Measurements from ENCODE around the gene LILRA6. TPM values are rescaled to one million over a fixed set of nuclear protein-coding genes. Genes with fewer than 3 reads are reported as not detected.
A peak's percentile ranks its signal among the peaks of the same experiment; 100 is the strongest.
"Not testable (repeated sequence)": the region's sequence is repeated elsewhere in the genome, so short reads cannot be mapped to it uniquely, and the experiment has no call there.

The LILRA6 gene
- total and polyA plus RNA-seq, 5 donors from 2014 or later = 0.11 to 0.13 TPM; not detected in 3

GRCh38 chr19:54252845-54253244 lies 10.3 kb upstream of the LILRA6 start:
- Mint-ChIP-seq H3K4me3 (no peak overlapping the region), H3K27me3 (no peaks in the 10 kb centered on the region), H3K4me1 (peaks cover 0 to 7% (median 1%) of the 10 kb centered on the region in 4 donors), H3K9me3 (no peaks in the 10 kb centered on the region), H3K36me3 (no peaks in the 10 kb centered on the region), H3K27ac (no peak overlapping the region)
- ATAC-seq (ENCODE audit: low read depth in 2 of 2) (no peak), DNase-seq (no peak)
- H3K9me3 ChIP-seq (ENCODE audit: control insufficient read depth in 2 of 2, low read length in 2 of 2) = no peaks in the 10 kb centered on the region
- H3K36me3 ChIP-seq (ENCODE audit: control insufficient read depth, insufficient read depth, low read length) = no peaks in the 10 kb centered on the region
- no peak overlapping the region for H3K4me3 ChIP-seq (ENCODE audit: low read depth, low read length)
- no peaks in the 10 kb centered on the region for H3K27me3 ChIP-seq (ENCODE audit: control insufficient read depth, insufficient read depth, low read length)
- no peak overlapping the region for H3K27ac ChIP-seq (ENCODE audit: insufficient read depth, low read length, poor library complexity, severe bottlenecking)
- H3K4me1 ChIP-seq (ENCODE audit: control insufficient read depth, insufficient read depth, low read length, poor library complexity, severe bottlenecking) = peaks cover 4% of the 10 kb centered on the region

- DNase-seq (no peak), ATAC-seq (ENCODE audit: low read depth in 2 of 2) (no peak)
- no peak overlapping the region for H3K27ac Mint-ChIP-seq
- H3K4me1 Mint-ChIP-seq = peaks cover 0 to 11% (median 2%) of the 10 kb centered on the region in 4 donors
- Histone ChIP-seq H3K36me3 (ENCODE audit: control insufficient read depth, insufficient read depth, low read length) (no peaks in the 10 kb centered on the region), H3K4me3 (ENCODE audit: low read depth, low read length) (no peak overlapping the region), H3K9me3 (ENCODE audit: control insufficient read depth in 2 of 2, low read length in 2 of 2) (no peaks in the 10 kb centered on the region), H3K4me1 (ENCODE audit: control insufficient read depth, insufficient read depth, low read length, poor library complexity, severe bottlenecking) (peaks cover 7% of the 10 kb centered on the region), H3K27ac (ENCODE audit: insufficient read depth, low read length, poor library complexity, severe bottlenecking) (no peak overlapping the region), H3K27me3 (ENCODE audit: control insufficient read depth, insufficient read depth, low read length) (no peaks in the 10 kb centered on the region)
- no peaks in the 10 kb centered on the region for H3K27me3 Mint-ChIP-seq
- H3K36me3 Mint-ChIP-seq = no peaks in the 10 kb centered on the region
- H3K4me3 Mint-ChIP-seq = no peak overlapping the region
- H3K9me3 Mint-ChIP-seq = no peaks in the 10 kb centered on the region
These were observed 9.7 kb upstream of the LILRA6 start for GRCh38 chr19:54252243-54252642.

- ATAC-seq (ENCODE audit: low read depth in 2 of 2) = peak; percentile 22 to 60
- H3K27me3 Mint-ChIP-seq = no peaks in the 10 kb centered on the region
- DNase-seq = peak in 1 of 3 donors; percentile 20
- H3K4me3 Mint-ChIP-seq = peak overlapping the region in 2 of 4 donors; percentile 16 to 56
- no peaks in the 10 kb centered on the region for H3K36me3 Mint-ChIP-seq
- H3K9me3 Mint-ChIP-seq = no peaks in the 10 kb centered on the region
- Histone ChIP-seq H3K4me3 (ENCODE audit: low read depth, low read length) (no peak overlapping the region), H3K27me3 (ENCODE audit: control insufficient read depth, insufficient read depth, low read length) (no peaks in the 10 kb centered on the region), H3K36me3 (ENCODE audit: control insufficient read depth, insufficient read depth, low read length) (no peaks in the 10 kb centered on the region), H3K4me1 (ENCODE audit: control insufficient read depth, insufficient read depth, low read length, poor library complexity, severe bottlenecking) (peaks cover 7% of the 10 kb centered on the region), H3K27ac (ENCODE audit: insufficient read depth, low read length, poor library complexity, severe bottlenecking) (no peak overlapping the region), H3K9me3 (ENCODE audit: control insufficient read depth in 2 of 2, low read length in 2 of 2) (no peaks in the 10 kb centered on the region)
- peaks cover 0 to 13% (median 2%) of the 10 kb centered on the region in 4 donors for H3K4me1 Mint-ChIP-seq
- H3K27ac Mint-ChIP-seq = peak overlapping the region in 2 of 3 donors; percentile 50 to 80
These were observed 5.5 kb upstream of the LILRA6 start for GRCh38 chr19:54248016-54248601.

GRCh38 chr19:54247106-54247930 lies 4.7 kb upstream of the LILRA6 start:
- H3K9me3 Mint-ChIP-seq = no peaks in the 10 kb centered on the region
- H3K4me1 Mint-ChIP-seq = peaks cover 0 to 13% (median 2%) of the 10 kb centered on the region in 4 donors
- Histone ChIP-seq H3K4me1 (ENCODE audit: control insufficient read depth, insufficient read depth, low read length, poor library complexity, severe bottlenecking) (peaks cover 7% of the 10 kb centered on the region), H3K27me3 (ENCODE audit: control insufficient read depth, insufficient read depth, low read length) (no peaks in the 10 kb centered on the region), H3K9me3 (ENCODE audit: control insufficient read depth in 2 of 2, low read length in 2 of 2) (no peaks in the 10 kb centered on the region), H3K4me3 (ENCODE audit: low read depth, low read length) (no peak overlapping the region), H3K27ac (ENCODE audit: insufficient read depth, low read length, poor library complexity, severe bottlenecking) (no peak overlapping the region), H3K36me3 (ENCODE audit: control insufficient read depth, insufficient read depth, low read length) (no peaks in the 10 kb centered on the region)
- peak overlapping the region in 2 of 3 donors; percentile 50 to 80 for H3K27ac Mint-ChIP-seq
- H3K4me3 Mint-ChIP-seq = peak overlapping the region in 2 of 4 donors; percentile 16 to 56
- H3K27me3 Mint-ChIP-seq = no peaks in the 10 kb centered on the region
- no peaks in the 10 kb centered on the region for H3K36me3 Mint-ChIP-seq
- DNase-seq = no peak
- no peak for ATAC-seq (ENCODE audit: low read depth in 2 of 2)

- Mint-ChIP-seq H3K4me1 (peaks cover 0 to 13% (median 2%) of the 10 kb centered on the region in 4 donors), H3K4me3 (no peak overlapping the region), H3K36me3 (no peaks in the 10 kb centered on the region), H3K27ac (no peak overlapping the region), H3K9me3 (no peaks in the 10 kb centered on the region), H3K27me3 (no peaks in the 10 kb centered on the region)
- no peak for ATAC-seq (ENCODE audit: low read depth in 2 of 2)
- H3K27me3 ChIP-seq (ENCODE audit: control insufficient read depth, insufficient read depth, low read length) = no peaks in the 10 kb centered on the region
- H3K4me3 ChIP-seq (ENCODE audit: low read depth, low read length) = no peak overlapping the region
- H3K9me3 ChIP-seq (ENCODE audit: control insufficient read depth in 2 of 2, low read length in 2 of 2) = no peaks in the 10 kb centered on the region
- H3K27ac ChIP-seq (ENCODE audit: insufficient read depth, low read length, poor library complexity, severe bottlenecking) = no peak overlapping the region
- DNase-seq = no peak
- peaks cover 7% of the 10 kb centered on the region for H3K4me1 ChIP-seq (ENCODE audit: control insufficient read depth, insufficient read depth, low read length, poor library complexity, severe bottlenecking)
- H3K36me3 ChIP-seq (ENCODE audit: control insufficient read depth, insufficient read depth, low read length) = no peaks in the 10 kb centered on the region
These were observed 3.3 kb upstream of the LILRA6 start for GRCh38 chr19:54245936-54246335.

- H3K27me3 ChIP-seq (ENCODE audit: control insufficient read depth, insufficient read depth, low read length); H3K27me3 Mint-ChIP-seq; H3K4me1 ChIP-seq (ENCODE audit: control insufficient read depth, insufficient read depth, low read length, poor library complexity, severe bottlenecking); H3K27ac Mint-ChIP-seq; ATAC-seq (ENCODE audit: low read depth in 2 of 2); H3K36me3 Mint-ChIP-seq; H3K4me3 ChIP-seq (ENCODE audit: low read depth, low read length); DNase-seq; H3K9me3 ChIP-seq (ENCODE audit: control insufficient read depth in 2 of 2, low read length in 2 of 2); H3K9me3 Mint-ChIP-seq; H3K4me3 Mint-ChIP-seq; H3K36me3 ChIP-seq (ENCODE audit: control insufficient read depth, insufficient read depth, low read length); H3K27ac ChIP-seq (ENCODE audit: insufficient read depth, low read length, poor library complexity, severe bottlenecking): not testable (repeated sequence)
- H3K4me1 Mint-ChIP-seq = peaks cover 0 to 13% (median 2%) of the 10 kb centered on the region in 4 donors
These were observed 1.2 kb upstream of the LILRA6 start for GRCh38 chr19:54243809-54244208.

- H3K36me3 Mint-ChIP-seq; H3K27ac ChIP-seq (ENCODE audit: insufficient read depth, low read length, poor library complexity, severe bottlenecking); H3K27ac Mint-ChIP-seq; H3K4me1 ChIP-seq (ENCODE audit: control insufficient read depth, insufficient read depth, low read length, poor library complexity, severe bottlenecking); ATAC-seq (ENCODE audit: low read depth in 2 of 2); H3K4me3 Mint-ChIP-seq; H3K27me3 ChIP-seq (ENCODE audit: control insufficient read depth, insufficient read depth, low read length); DNase-seq; H3K9me3 Mint-ChIP-seq; H3K4me3 ChIP-seq (ENCODE audit: low read depth, low read length); H3K9me3 ChIP-seq (ENCODE audit: control insufficient read depth in 2 of 2, low read length in 2 of 2); H3K4me1 Mint-ChIP-seq; H3K27me3 Mint-ChIP-seq; H3K36me3 ChIP-seq (ENCODE audit: control insufficient read depth, insufficient read depth, low read length): not testable (repeated sequence)
These were observed 356 bp downstream of the LILRA6 start for GRCh38 chr19:54242234-54242633.
